ENCODE measurements around the gene CD86. TPM values are rescaled to one million over a fixed set of nuclear protein-coding genes. Genes with fewer than 3 reads are reported as not detected.
"Not testable (repeated sequence)": the region's sequence is repeated elsewhere in the genome, so short reads cannot be mapped to it uniquely, and the experiment has no call there.

Gene CD86
- total RNA-seq, 6 donors from 2014 or later = 4.2 to 27.8 (median 14.4) TPM

GRCh38 chr3:122030381-122031122 is 24.6 kb upstream of the CD86 start:
- Histone ChIP-seq H3K27ac (no peak overlapping the region), H3K27me3 (no peaks in the 10 kb centered on the region), H3K4me3 (no peak overlapping the region), H3K36me3 (no peaks in the 10 kb centered on the region), H3K4me1 (no peaks in the 10 kb centered on the region), H3K9me3 (no peaks in the 10 kb centered on the region)
- ATAC-seq (ENCODE audit: low FRiP score in 2 of 2) (no peak), DNase-seq (no peak)
- WGBS, 2 donors = 80 to 88% methylated on average over 3 of the region's 3 CpGs
- no peak for TF ChIP-seq POLR2AphosphoS5 (IDR thresholded peaks at IDR 0.05)
- TF ChIP-seq, protein P1, sequence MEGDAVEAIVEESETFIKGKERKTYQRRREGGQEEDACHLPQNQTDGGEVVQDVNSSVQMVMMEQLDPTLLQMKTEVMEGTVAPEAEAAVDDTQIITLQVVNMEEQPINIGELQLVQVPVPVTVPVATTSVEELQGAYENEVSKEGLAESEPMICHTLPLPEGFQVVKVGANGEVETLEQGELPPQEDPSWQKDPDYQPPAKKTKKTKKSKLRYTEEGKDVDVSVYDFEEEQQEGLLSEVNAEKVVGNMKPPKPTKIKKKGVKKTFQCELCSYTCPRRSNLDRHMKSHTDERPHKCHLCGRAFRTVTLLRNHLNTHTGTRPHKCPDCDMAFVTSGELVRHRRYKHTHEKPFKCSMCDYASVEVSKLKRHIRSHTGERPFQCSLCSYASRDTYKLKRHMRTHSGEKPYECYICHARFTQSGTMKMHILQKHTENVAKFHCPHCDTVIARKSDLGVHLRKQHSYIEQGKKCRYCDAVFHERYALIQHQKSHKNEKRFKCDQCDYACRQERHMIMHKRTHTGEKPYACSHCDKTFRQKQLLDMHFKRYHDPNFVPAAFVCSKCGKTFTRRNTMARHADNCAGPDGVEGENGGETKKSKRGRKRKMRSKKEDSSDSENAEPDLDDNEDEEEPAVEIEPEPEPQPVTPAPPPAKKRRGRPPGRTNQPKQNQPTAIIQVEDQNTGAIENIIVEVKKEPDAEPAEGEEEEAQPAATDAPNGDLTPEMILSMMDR (IDR thresholded peaks at IDR 0.05) = no peak
- no peak for TF ChIP-seq EP300 (IDR thresholded peaks at IDR 0.05)
- TF ChIP-seq POLR2A (IDR thresholded peaks at IDR 0.05) = no peak

GRCh38 chr3:122031123-122031468 is 24.1 kb upstream of the CD86 start:
- no peaks in the 10 kb centered on the region for H3K27me3 ChIP-seq
- H3K27ac ChIP-seq = no peak overlapping the region
- H3K4me3 ChIP-seq = no peak overlapping the region
- H3K36me3 ChIP-seq = no peaks in the 10 kb centered on the region
- ATAC-seq (ENCODE audit: low FRiP score in 2 of 2) (no peak), DNase-seq (no peak)
- TF ChIP-seq, protein P1 (IDR thresholded peaks at IDR 0.05) = no peak
- no peak for TF ChIP-seq POLR2AphosphoS5 (IDR thresholded peaks at IDR 0.05)
- no peak for TF ChIP-seq EP300 (IDR thresholded peaks at IDR 0.05)
- TF ChIP-seq POLR2A (IDR thresholded peaks at IDR 0.05) = no peak
- WGBS, 2 donors = 96 to 97% methylated on average over 1 of the region's 1 CpG
- H3K4me1 ChIP-seq = no peaks in the 10 kb centered on the region
- peaks cover 0 to 1% (median 0%) of the 10 kb centered on the region in 4 donors for H3K9me3 ChIP-seq

- DNase-seq (no peak), ATAC-seq (ENCODE audit: low FRiP score in 2 of 2) (no peak)
- Histone ChIP-seq H3K4me1 (no peaks in the 10 kb centered on the region), H3K27ac (no peak overlapping the region), H3K4me3 (no peak overlapping the region), H3K36me3 (no peaks in the 10 kb centered on the region), H3K9me3 (peaks cover 0 to 13% (median 9%) of the 10 kb centered on the region in 4 donors), H3K27me3 (no peaks in the 10 kb centered on the region)
- TF ChIP-seq EP300 (IDR thresholded peaks at IDR 0.05) = no peak
- TF ChIP-seq POLR2AphosphoS5 (IDR thresholded peaks at IDR 0.05) = no peak
- TF ChIP-seq POLR2A (IDR thresholded peaks at IDR 0.05) = no peak
- TF ChIP-seq, protein P1 (IDR thresholded peaks at IDR 0.05) = no peak
- 95 to 100% methylated on average over 1 of the region's 1 CpG for WGBS, 2 donors
Measured at GRCh38 chr3:122032531-122032930, 22.6 kb upstream of the CD86 start.

- no peaks in the 10 kb centered on the region for H3K27me3 ChIP-seq
- H3K36me3 ChIP-seq = no peaks in the 10 kb centered on the region
- DNase-seq (no peak), ATAC-seq (ENCODE audit: low FRiP score in 2 of 2) (no peak)
- no peaks in the 10 kb centered on the region for H3K4me1 ChIP-seq
- 72 to 90% methylated on average over 1 of the region's 1 CpG for WGBS, 2 donors
- no peak overlapping the region for H3K27ac ChIP-seq
- TF ChIP-seq EP300 (IDR thresholded peaks at IDR 0.05) = no peak
- no peak for TF ChIP-seq POLR2AphosphoS5 (IDR thresholded peaks at IDR 0.05)
- TF ChIP-seq POLR2A (IDR thresholded peaks at IDR 0.05) = no peak
- TF ChIP-seq, protein P1 (IDR thresholded peaks at IDR 0.05) = no peak
- peaks cover 0 to 13% (median 10%) of the 10 kb centered on the region in 4 donors for H3K9me3 ChIP-seq
- no peak overlapping the region for H3K4me3 ChIP-seq
Measured at GRCh38 chr3:122033023-122033422, 22.1 kb upstream of the CD86 start.

- H3K4me3 ChIP-seq; H3K9me3 ChIP-seq; H3K27ac ChIP-seq; H3K4me1 ChIP-seq; ATAC-seq (ENCODE audit: low FRiP score in 2 of 2); H3K36me3 ChIP-seq; H3K27me3 ChIP-seq: not testable (repeated sequence)
- peak in 1 of 2 donors; percentile 56 for DNase-seq
- WGBS, 2 donors = 89 to 93% methylated on average over 8 to 16 of the region's 16 CpGs
Measured at GRCh38 chr3:122047296-122047695, 7.9 kb upstream of the CD86 start.

DNA sequence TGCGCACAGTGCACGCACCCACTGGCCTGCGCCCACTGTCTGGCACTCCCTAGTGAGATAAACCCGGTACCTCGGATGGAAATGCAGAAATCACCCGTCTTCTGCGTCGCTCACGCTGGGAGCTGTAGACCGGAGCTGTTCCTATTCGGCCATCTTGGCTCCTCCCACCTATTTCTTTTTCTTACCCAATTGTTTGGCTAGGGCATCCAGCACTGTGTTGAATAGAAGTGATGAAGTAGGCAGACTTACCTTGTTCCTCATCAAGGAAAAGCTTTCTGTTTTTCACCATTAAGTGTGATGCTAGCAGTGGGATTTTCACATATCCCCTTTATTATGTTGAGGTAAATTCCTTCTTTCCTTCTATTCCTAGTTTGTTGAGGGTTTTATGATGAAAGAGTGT is 7.4 kb upstream of the CD86 start:
- not testable (repeated sequence) for H3K4me1 ChIP-seq; H3K27ac ChIP-seq; H3K27me3 ChIP-seq; H3K9me3 ChIP-seq; ATAC-seq (ENCODE audit: low FRiP score in 2 of 2); H3K4me3 ChIP-seq; H3K36me3 ChIP-seq
- WGBS, 2 donors = 97 to 98% methylated on average over 8 of the region's 11 CpGs
- DNase-seq = peak in 1 of 2 donors; percentile 37
